ENCODE measurements around the gene LEO1. TPM values are rescaled to one million over a fixed set of nuclear protein-coding genes. Genes with fewer than 3 reads are reported as not detected.

LEO1 gene
- total RNA-seq (2016; rRNA removed; fragmentation: Illumina TruSeq; extraction: Trizol) (60.3 and 103 TPM in 2 replicates), polyA plus RNA-seq (2011; rRNA removed) (14.8 and 17.0 TPM in 2 replicates), polyA minus RNA-seq (2011; rRNA and poly(A)+ RNA removed; ENCODE audit: low replicate concordance) (4.3 TPM in 2 replicates), Bru-seq, nascent RNA (percentile 82 among the genes with signal in this experiment), BruChase-seq, experiment 1, labeled RNA remaining after a 6-hour chase (percentile 82 among the genes with signal in this experiment), BruChase-seq, experiment 2, labeled RNA remaining after a 2-hour chase (percentile 80 among the genes with signal in this experiment)
- 5.4 and 6.7 TPM in 2 replicates for total RNA-seq (2016; cell fraction: cytosol; rRNA removed; fragmentation: Illumina TruSeq; extraction: Trizol; ENCODE audit: low read depth)
- 59.6 and 98.8 TPM in 2 replicates for total RNA-seq (2016; cell fraction: insoluble cytoplasmic fraction; rRNA removed; fragmentation: Illumina TruSeq; extraction: Trizol)
- 11.8 and 15.6 TPM in 2 replicates for total RNA-seq (2016; cell fraction: membrane; rRNA removed; fragmentation: Illumina TruSeq; extraction: Trizol)
- total RNA-seq (2016; cell fraction: nucleus; rRNA removed; fragmentation: Illumina TruSeq; extraction: Trizol), result 31.2 and 37.2 TPM in 2 replicates
- polyA plus RNA-seq (2011; cell fraction: cytosol; rRNA removed), result 5.5 and 8.8 TPM in 2 replicates
- 6.2 and 9.5 TPM in 2 replicates for polyA plus RNA-seq (2011; cell fraction: nucleus; rRNA removed)
- polyA plus RNA-seq (2012), result 53.1 and 82.9 TPM in 2 replicates
- 1.7 and 2.5 TPM in 2 replicates for polyA plus RNA-seq (2016; cell fraction: cytosol; fragmentation: Illumina TruSeq; extraction: Trizol; ENCODE audit: low read depth)
- 95.3 and 96.1 TPM in 2 replicates for polyA plus RNA-seq (2016; cell fraction: insoluble cytoplasmic fraction; fragmentation: Illumina TruSeq; extraction: Trizol; ENCODE audit: low read depth)
- 3.5 and 5.3 TPM in 2 replicates for polyA plus RNA-seq (2016; cell fraction: membrane; fragmentation: Illumina TruSeq; extraction: Trizol; ENCODE audit: low read depth)
- 34.7 and 39.3 TPM in 2 replicates for polyA plus RNA-seq (2016; cell fraction: nucleus; fragmentation: Illumina TruSeq; extraction: Trizol; ENCODE audit: insufficient read depth, low read depth)
- polyA minus RNA-seq (2011; cell fraction: cytosol; rRNA and poly(A)+ RNA removed), result 14.5 and 17.0 TPM in 2 replicates
- polyA minus RNA-seq (2011; cell fraction: nucleus; rRNA and poly(A)+ RNA removed), result 22.8 and 38.7 TPM in 2 replicates
- long read RNA-seq, experiment 1, transcript LEO1-201 (12 exons, 2,193 nt), result major isoform, 64 of 126 reads
- long read RNA-seq, experiment 1, partial matches to known transcripts, result 52 of 126 reads
- long read RNA-seq, experiment 1, other reads (novel, unspliced or antisense), result 10 of 126 reads
- long read RNA-seq, experiment 2, transcript LEO1-201 (12 exons, 2,193 nt), result major isoform, 19 of 69 reads
- long read RNA-seq, experiment 2, partial matches to known transcripts, result 43 of 69 reads
- long read RNA-seq, experiment 2, other reads (novel, unspliced or antisense), result 7 of 69 reads

GRCh38 chr15:51971375-51972133 lies at the start of gene LEO1:
LEO1 (minus strand) TSS chr15:51971778; CDS start chr15:51971745, 33 bp downstream.
- Histone ChIP-seq H3K79me2 (ENCODE audit: insufficient read depth, low read length) (peaks cover 57% of the 10 kb centered on the region), H3K27me3 (ENCODE audit: control insufficient read depth in 1 of 2, insufficient read depth in 2 of 2, low read length in 2 of 2) (no peaks in the 10 kb centered on the region; a peak in 1 of 5 replicates), H3K4me1 (ENCODE audit: insufficient read depth, low read length) (peaks cover 41% of the 10 kb centered on the region), H2AFZ (ENCODE audit: low read length) (no peak within 1 kb of the TSS), H3K9me3 (ENCODE audit: low read length) (no peaks in the 10 kb centered on the region; the same call in 1 of the 2 replicates), H3K4me2 (ENCODE audit: low read depth, low read length) (peak within 1 kb of the TSS; percentile 81), H4K20me1 (ENCODE audit: insufficient read depth, low read length) (peaks cover 9% of the 10 kb centered on the region; the same call in 1 of the 2 replicates), H3K27ac (ENCODE audit: extremely low read length, insufficient read depth, low read length) (peak within 1 kb of the TSS; percentile 79), H3K9ac (ENCODE audit: insufficient read depth, low read depth, low read length) (peak within 1 kb of the TSS; percentile 84), H3K4me3 (replicated peaks in 1 of 3; ENCODE audit: insufficient read depth in 1 of 3, low read depth in 2 of 3, low read length in 3 of 3) (peak within 1 kb of the TSS; percentile 70 to 100 (median 97)), H3K36me3 (replicated peaks in 1 of 2; ENCODE audit: control insufficient read depth in 1 of 2, insufficient read depth in 2 of 2, low read length in 2 of 2) (peaks cover 0 to 3% of the 10 kb centered on the region in 2 experiments; a peak in 1 of 5 replicates)
- 0% methylated on average over 29 of the region's 58 CpGs for WGBS (ENCODE audit: low lambda C conversion rate)
- FAIRE-seq, result peak; percentile 28
- TSS peak; percentile 93 for BruUV-seq (replicated peaks)
- ChIA-PET CTCF (ENCODE audit: low intra/inter-chr PET ratio, low total read pairs) (no interaction called here), POLR2A (interaction anchor here (0.6 to 3.8 kb wide), 30 partner anchors 8 to 708 kb away, joined by 3 to 48 read pairs (median 5); no protein-coding TSS in a partner anchor)
- intact Hi-C loops (cut with micrococcal nuclease; ENCODE audit: unreplicated experiment), result loop anchor here (1.0 to 2.0 kb wide), 2 partner anchors 10 to 681 kb away; no protein-coding TSS in a partner anchor
- in situ Hi-C loops (cut with HindIII; ENCODE audit: extremely low pct_ligation_motif_present, low pct_unique_long_range_greater_than_20kb), result no loop called here
- peak; percentile 96 for DNase-seq (ENCODE audit: low spot score)
- ATAC-seq, result peak; percentile 89
- peak; percentile 82 for TF ChIP-seq RBFOX2 (IDR thresholded peaks at IDR 0.05; ENCODE audit: low read depth, low read length)
- peak; percentile 90 for TF ChIP-seq ZMYM4 (CRISPR knock-in tag; IDR thresholded peaks at IDR 0.05)
- TF ChIP-seq KMT2A (CRISPR knock-in tag; IDR thresholded peaks at IDR 0.05), result peak; percentile 82
- TF ChIP-seq, protein P1, sequence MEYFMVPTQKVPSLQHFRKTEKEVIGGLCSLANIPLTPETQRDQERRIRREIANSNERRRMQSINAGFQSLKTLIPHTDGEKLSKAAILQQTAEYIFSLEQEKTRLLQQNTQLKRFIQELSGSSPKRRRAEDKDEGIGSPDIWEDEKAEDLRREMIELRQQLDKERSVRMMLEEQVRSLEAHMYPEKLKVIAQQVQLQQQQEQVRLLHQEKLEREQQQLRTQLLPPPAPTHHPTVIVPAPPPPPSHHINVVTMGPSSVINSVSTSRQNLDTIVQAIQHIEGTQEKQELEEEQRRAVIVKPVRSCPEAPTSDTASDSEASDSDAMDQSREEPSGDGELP (IDR thresholded peaks at IDR 0.05; ENCODE audit: borderline replicate concordance, low read depth), result peak; percentile 24; the same call in 1 of the 2 replicates
- peak; percentile 94 for TF ChIP-seq ZNF510 (CRISPR knock-in tag; IDR thresholded peaks at IDR 0.05; ENCODE audit: low read depth)
- TF ChIP-seq SKI (IDR thresholded peaks at IDR 0.05; ENCODE audit: partially characterized antibody), result no peak
- TF ChIP-seq MIXL1 (CRISPR knock-in tag; IDR thresholded peaks at IDR 0.05), result peak; percentile 67; the same call in 1 of the 2 replicates
- no peak for TF ChIP-seq PCBP2 (optimal IDR thresholded peaks at IDR 0.05; ENCODE audit: low read depth, low read length, poor library complexity, severe bottlenecking)
- TF ChIP-seq ZNF737 (CRISPR knock-in tag; IDR thresholded peaks at IDR 0.05; ENCODE audit: borderline replicate concordance), result no peak
- TF ChIP-seq, protein P2, sequence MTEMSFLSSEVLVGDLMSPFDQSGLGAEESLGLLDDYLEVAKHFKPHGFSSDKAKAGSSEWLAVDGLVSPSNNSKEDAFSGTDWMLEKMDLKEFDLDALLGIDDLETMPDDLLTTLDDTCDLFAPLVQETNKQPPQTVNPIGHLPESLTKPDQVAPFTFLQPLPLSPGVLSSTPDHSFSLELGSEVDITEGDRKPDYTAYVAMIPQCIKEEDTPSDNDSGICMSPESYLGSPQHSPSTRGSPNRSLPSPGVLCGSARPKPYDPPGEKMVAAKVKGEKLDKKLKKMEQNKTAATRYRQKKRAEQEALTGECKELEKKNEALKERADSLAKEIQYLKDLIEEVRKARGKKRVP (CRISPR knock-in tag; IDR thresholded peaks at IDR 0.05), result no peak; a peak in 1 of 4 replicates
- TF ChIP-seq ZNF138 (CRISPR knock-in tag; IDR thresholded peaks at IDR 0.05; ENCODE audit: low read depth), result no peak
- TF ChIP-seq FLYWCH1 (CRISPR knock-in tag; IDR thresholded peaks at IDR 0.05), result no peak
- peak; percentile 68; the same call in 1 of the 2 replicates for TF ChIP-seq ZBTB10 (CRISPR knock-in tag; IDR thresholded peaks at IDR 0.05; ENCODE audit: borderline replicate concordance)

All from HepG2 (cell line).